IMR-90 (cell line): ENCODE measurements around the gene MYOM1.

Experiments used
- BHLHE40 ChIP-seq: fragments of 150-350 bp; IDR thresholded peaks from 2 replicates; pipeline ENCODE4 v1.6.1; 2016; ENCODE audit warnings: mild to moderate bottlenecking, low read depth, low read length
- CEBPB ChIP-seq: IDR thresholded peaks from 2 replicates; pipeline ENCODE4 v1.6.1; 2012; ENCODE audit warnings: low read depth, low read length, improper control_type of control experiment
- CTCF ChIP-seq: conservative IDR thresholded peaks from 2 replicates; pipeline ENCODE4 v1.5.1; 2012; ENCODE audit warnings: mild to moderate bottlenecking, low read depth, low read length, improper control_type of control experiment
- MAZ ChIP-seq: IDR thresholded peaks from 2 replicates; pipeline ENCODE4 v1.6.1; 2012; ENCODE audit warnings: low read depth, mild to moderate bottlenecking, low read length, improper control_type of control experiment, moderate library complexity, borderline replicate concordance
- MXI1 ChIP-seq: IDR thresholded peaks from 2 replicates; pipeline ENCODE4 v1.6.1; 2012; ENCODE audit warnings: low read depth, mild to moderate bottlenecking, low read length, moderate library complexity, borderline replicate concordance
- POLR2A ChIP-seq: IDR thresholded peaks from 2 replicates; pipeline ENCODE4 v1.6.1; 2012; ENCODE audit warnings: mild to moderate bottlenecking, low read depth, low read length
- RFX5 ChIP-seq: IDR thresholded peaks from 2 replicates; pipeline ENCODE4 v1.8.0; 2012; ENCODE audit warnings: low read depth, mild to moderate bottlenecking, low read length, moderate library complexity
- TF ChIP-seq, protein P1 (sequence below): fragments of 150-350 bp; IDR thresholded peaks from 2 replicates; pipeline ENCODE4 v1.6.1; 2017; ENCODE audit warnings: mild to moderate bottlenecking, antibody characterized with exemption, low read length, low read depth
- TF ChIP-seq, protein P2 (sequence below): fragments of 150-350 bp; IDR thresholded peaks from 2 replicates; pipeline ENCODE4 v1.6.1; 2016; ENCODE audit warnings: low read depth, mild to moderate bottlenecking, low read length, moderate library complexity, borderline replicate concordance

DNA sequence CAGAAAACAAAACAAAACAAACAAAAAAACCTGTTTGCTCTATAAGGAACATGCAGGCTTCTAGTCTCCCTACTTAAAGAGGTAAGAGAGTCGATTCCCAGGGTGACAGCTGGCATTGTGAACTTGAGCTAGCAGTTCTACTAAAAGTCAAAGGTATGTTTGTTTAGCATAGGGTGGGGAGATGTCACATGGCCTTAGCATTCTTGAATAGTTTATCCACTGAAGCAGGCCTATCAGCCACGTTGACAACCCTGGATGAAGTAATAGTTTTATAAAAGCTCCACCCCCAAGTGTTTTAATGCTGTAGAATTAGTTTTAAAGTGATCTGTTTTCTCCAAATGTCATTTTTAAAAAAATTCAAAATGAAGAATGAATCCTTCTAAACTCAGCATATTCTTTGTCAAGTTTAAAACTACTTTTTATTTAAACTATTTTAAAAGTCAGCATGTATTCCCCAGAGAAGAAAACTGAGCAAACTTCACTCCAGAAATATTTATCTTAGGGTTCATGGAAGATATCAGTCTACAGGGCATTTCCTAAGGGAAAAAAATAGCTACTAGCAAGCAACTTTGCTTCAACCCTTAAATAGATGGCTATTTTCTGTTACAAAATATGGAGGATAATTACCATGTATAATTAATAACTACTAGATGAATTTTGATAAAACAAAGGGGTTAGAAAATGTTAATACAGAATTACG is 1.7 kb downstream of the MYOM1 start:
- TF ChIP-seq MAZ (no peak), POLR2A (no peak), CTCF (no peak), MXI1 (no peak), BHLHE40 (no peak), CEBPB (no peak), RFX5 (no peak)
- TF ChIP-seq, protein P1, sequence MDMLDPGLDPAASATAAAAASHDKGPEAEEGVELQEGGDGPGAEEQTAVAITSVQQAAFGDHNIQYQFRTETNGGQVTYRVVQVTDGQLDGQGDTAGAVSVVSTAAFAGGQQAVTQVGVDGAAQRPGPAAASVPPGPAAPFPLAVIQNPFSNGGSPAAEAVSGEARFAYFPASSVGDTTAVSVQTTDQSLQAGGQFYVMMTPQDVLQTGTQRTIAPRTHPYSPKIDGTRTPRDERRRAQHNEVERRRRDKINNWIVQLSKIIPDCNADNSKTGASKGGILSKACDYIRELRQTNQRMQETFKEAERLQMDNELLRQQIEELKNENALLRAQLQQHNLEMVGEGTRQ, result no peak
- TF ChIP-seq, protein P2, sequence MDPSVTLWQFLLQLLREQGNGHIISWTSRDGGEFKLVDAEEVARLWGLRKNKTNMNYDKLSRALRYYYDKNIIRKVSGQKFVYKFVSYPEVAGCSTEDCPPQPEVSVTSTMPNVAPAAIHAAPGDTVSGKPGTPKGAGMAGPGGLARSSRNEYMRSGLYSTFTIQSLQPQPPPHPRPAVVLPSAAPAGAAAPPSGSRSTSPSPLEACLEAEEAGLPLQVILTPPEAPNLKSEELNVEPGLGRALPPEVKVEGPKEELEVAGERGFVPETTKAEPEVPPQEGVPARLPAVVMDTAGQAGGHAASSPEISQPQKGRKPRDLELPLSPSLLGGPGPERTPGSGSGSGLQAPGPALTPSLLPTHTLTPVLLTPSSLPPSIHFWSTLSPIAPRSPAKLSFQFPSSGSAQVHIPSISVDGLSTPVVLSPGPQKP, result no peak
